AG04450 (cell line): ENCODE data around the gene NHERF2. TPM values are rescaled to one million over a fixed set of nuclear protein-coding genes. Genes with fewer than 3 reads are reported as not detected.
A peak's percentile ranks its signal among the peaks of the same experiment; 100 is the strongest.

Source experiments
- CTCF ChIA-PET: fragments of 300-600, 350-600 bp; formaldehyde crosslinking; extraction: SDS; loops from one replicate; lab custom pipeline; 2022; ENCODE audit warnings: antibody characterized with exemption, inconsistent platforms; lab: Charles Lee
- POLR2A ChIA-PET: fragments of 350-600 bp; formaldehyde crosslinking; extraction: SDS; loops from one replicate; lab custom pipeline; 2021; ENCODE audit warnings: antibody characterized with exemption, inconsistent platforms; lab: Yijun Ruan, JAX
- DNase-seq: peaks from one replicate; pipeline ENCODE4 v3.0.0-alpha.2; 2011; ENCODE audit warnings: low read depth, low spot score
- H3K27ac ChIP-seq: one replicate; pipeline ENCODE4 v1.5.1; 2012; ENCODE audit warnings: low read depth, low read length, control low read depth
- H3K27me3 ChIP-seq: one replicate; pipeline ENCODE4 v1.6.0; 2012; ENCODE audit warnings: low read length; ENCODE audit not compliant: control insufficient read depth, insufficient read depth
- H3K4me3 ChIP-seq: 2 replicates; pipeline ENCODE4 v1.5.1; 2011; ENCODE audit warnings: mild to moderate bottlenecking, low read depth, low read length, control low read depth
- H3K9me3 ChIP-seq: 2 replicates; pipeline ENCODE4 v1.5.1; 2012; ENCODE audit warnings: low read length; ENCODE audit not compliant: control insufficient read depth, insufficient read depth
- polyA plus RNA-seq: library from polyadenylated mRNA; depleted of rRNA; stranded (reverse); fragments of >200 nt; gene quantifications from 2 replicates; pipeline ENCODE4 v1.2.3, GENCODE V29; 2011
- TF ChIP-seq, protein P1 (sequence below): IDR thresholded peaks from 2 replicates; pipeline ENCODE4 v1.5.1; 2011; ENCODE audit warnings: low read depth, low read length, control low read depth, inconsistent platforms

Gene NHERF2
- polyA plus RNA-seq, 1 experiment: 16.7 TPM

DNA sequence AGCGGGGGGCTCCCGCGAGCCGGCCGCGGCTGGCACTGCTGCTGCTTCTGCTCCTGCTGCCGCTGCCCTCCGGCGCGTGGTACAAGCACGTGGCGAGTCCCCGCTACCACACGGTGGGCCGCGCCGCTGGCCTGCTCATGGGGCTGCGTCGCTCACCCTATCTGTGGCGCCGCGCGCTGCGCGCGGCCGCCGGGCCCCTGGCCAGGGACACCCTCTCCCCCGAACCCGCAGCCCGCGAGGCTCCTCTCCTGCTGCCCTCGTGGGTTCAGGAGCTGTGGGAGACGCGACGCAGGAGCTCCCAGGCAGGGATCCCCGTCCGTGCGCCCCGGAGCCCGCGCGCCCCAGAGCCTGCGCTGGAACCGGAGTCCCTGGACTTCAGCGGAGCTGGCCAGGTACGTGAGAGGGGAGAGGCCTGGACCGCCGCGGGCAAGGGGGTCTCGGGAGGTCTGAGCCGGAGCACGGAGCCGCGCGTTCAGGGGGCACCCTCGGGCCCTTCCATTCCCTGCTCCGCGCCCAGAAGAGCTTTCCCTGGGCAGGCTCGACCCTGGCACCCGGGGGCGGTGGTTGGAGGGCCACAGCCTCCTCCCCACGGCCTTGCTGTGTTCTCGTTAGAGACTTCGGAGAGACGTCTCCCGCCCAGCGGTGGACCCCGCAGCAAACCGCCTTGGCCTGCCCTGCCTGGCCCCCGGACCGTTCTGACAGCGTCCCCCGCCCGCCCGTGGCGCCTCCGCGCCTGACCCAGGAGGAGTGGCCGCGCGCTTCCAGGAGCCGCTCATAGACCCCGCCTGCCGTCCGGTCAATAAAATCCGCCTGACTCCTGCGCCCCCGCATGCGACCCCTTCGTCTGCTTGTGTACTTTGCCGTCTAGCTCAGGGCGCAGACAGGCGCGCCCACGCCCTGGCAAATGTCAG lies 6.5 kb upstream of the NHERF2 start:
- H3K4me3 ChIP-seq: peak overlapping the region; percentile 4; the same call in 1 of the 2 replicates
- ChIA-PET POLR2A (interaction anchor here (0.6 kb wide), 1 partner anchor 135 kb away, joined by 3 read pairs; the partner anchor contains the start of gene TRAF7), CTCF (interaction anchor here (1.6 kb wide), 1 partner anchor 36 kb away, joined by 3 read pairs; no protein-coding TSS in a partner anchor)
- TF ChIP-seq, protein P1, sequence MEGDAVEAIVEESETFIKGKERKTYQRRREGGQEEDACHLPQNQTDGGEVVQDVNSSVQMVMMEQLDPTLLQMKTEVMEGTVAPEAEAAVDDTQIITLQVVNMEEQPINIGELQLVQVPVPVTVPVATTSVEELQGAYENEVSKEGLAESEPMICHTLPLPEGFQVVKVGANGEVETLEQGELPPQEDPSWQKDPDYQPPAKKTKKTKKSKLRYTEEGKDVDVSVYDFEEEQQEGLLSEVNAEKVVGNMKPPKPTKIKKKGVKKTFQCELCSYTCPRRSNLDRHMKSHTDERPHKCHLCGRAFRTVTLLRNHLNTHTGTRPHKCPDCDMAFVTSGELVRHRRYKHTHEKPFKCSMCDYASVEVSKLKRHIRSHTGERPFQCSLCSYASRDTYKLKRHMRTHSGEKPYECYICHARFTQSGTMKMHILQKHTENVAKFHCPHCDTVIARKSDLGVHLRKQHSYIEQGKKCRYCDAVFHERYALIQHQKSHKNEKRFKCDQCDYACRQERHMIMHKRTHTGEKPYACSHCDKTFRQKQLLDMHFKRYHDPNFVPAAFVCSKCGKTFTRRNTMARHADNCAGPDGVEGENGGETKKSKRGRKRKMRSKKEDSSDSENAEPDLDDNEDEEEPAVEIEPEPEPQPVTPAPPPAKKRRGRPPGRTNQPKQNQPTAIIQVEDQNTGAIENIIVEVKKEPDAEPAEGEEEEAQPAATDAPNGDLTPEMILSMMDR: no peak
- H3K27me3 ChIP-seq: peaks cover 5% of the 10 kb centered on the region
- H3K9me3 ChIP-seq: no peaks in the 10 kb centered on the region
- no peak overlapping the region for H3K27ac ChIP-seq
- DNase-seq: no peak

DNA sequence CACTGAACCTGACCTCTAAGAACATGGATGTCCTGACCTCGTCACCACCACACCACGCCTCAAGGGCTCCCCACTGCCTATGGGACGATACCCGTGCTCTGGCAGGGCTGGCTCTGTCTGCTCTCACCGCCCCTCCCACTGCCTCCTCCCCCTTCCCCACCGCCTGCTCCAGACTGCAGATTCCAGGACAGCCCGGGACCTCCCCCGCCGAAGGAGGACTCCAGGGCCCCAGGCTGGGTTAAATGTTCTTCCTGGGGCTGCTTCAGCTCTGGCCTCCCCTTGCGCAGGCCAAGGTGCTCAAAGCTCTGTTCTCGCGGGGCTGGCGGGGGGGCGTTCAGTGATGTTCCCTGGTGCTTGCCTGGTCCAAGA lies 4.0 kb upstream of the NHERF2 start:
- TF ChIP-seq, protein P1: no peak
- ChIA-PET CTCF (interaction anchor here (0.6 to 5.4 kb wide), 23 partner anchors 9 to 133 kb away, joined by 3 to 87 read pairs (median 4); partner anchors contain the start of genes NTHL1, TRAF7 and TSC2), POLR2A (interaction anchor here (0.6 to 3.8 kb wide), 9 partner anchors 11 to 232 kb away, joined by 3 to 22 read pairs (median 6); partner anchors contain the start of genes NTHL1, TRAF7 and TSC2)
- Histone ChIP-seq H3K4me3 (peak overlapping the region; percentile 40), H3K27me3 (peaks cover 5% of the 10 kb centered on the region), H3K27ac (no peak overlapping the region), H3K9me3 (no peaks in the 10 kb centered on the region; the same call in 1 of the 2 replicates)
- no peak for DNase-seq

DNA sequence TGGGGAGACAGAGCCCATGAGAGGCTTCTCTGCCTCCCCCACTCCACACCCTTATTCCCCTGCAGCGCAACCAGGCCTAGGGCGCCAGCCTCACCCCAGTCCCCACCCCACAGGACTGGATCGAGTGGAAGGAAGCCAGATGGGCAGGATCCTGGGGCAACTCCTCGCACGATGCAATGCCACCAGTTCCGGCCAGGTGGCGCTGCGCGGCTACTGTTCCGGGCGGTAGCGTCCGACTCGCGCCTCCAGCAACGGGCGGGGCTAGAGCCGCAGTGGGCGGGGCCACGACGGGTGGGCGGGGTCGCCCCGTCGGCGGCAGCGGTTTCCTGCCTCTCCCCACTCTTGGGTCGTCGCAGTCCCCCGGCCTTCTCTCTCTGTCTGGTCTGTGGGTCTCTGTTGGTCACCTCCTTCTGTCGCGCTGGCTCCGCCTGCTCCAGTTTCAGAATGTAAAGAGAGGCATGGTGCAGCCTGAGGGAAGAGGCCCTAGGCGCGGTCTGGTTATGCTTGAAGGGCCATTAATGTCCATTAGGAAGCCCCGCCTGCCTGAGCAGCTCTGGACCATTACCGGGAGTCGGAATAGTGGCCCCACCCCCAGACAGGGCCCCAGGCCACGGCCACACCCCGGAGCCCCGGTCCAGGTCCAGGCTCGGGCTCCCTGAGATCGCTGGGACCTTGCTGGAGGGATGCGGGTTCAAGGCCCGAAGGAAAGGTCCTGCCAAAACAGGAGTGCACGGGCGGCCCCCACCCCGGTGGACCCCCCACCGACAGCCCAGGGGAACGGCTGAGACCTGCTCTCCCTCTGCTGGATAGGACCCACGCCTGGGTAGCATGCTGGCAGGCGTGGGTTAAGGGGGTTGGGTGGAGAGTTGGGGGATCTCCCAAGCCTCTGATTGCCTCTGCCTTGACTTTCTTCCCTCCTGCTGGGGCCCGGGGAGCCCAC lies 3.3 kb upstream of the NHERF2 start:
- peak; percentile 66 for DNase-seq
- H3K27me3 ChIP-seq: peaks cover 5% of the 10 kb centered on the region
- H3K9me3 ChIP-seq: no peaks in the 10 kb centered on the region; the same call in 1 of the 2 replicates
- ChIA-PET CTCF (interaction anchor here (0.6 to 5.4 kb wide), 20 partner anchors 9 to 130 kb away, joined by 3 to 87 read pairs (median 4); partner anchors contain the start of genes NTHL1 and TSC2), POLR2A (interaction anchor here (0.6 to 3.8 kb wide), 7 partner anchors 16 to 231 kb away, joined by 3 to 22 read pairs (median 6); partner anchors contain the start of genes NTHL1, TRAF7 and TSC2)
- peak overlapping the region; percentile 40 for H3K4me3 ChIP-seq
- H3K27ac ChIP-seq: peak overlapping the region; percentile 21
- TF ChIP-seq, protein P1: peak; percentile 87

DNA sequence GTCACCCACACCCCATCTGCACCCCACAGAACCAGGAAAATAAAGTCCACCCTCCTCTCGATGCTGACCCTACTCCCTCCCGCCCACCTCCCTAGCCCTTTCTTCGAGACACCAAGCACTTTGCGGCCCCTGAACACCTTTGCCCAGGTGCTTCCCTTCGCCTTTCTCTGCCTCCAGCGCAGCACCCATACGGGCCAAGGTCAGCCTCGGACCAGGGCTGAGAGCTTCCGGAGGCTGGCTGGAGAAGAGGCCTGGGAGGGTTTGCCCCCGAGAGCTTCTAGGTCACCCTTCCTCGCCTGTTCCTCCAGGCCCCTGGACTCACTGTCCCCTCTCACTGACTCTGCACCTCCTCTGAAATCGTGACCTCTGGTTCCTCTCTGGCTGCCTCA lies 2.7 kb upstream of the NHERF2 start:
- H3K9me3 ChIP-seq: no peaks in the 10 kb centered on the region; the same call in 1 of the 2 replicates
- peaks cover 5% of the 10 kb centered on the region for H3K27me3 ChIP-seq
- no peak for DNase-seq
- H3K27ac ChIP-seq: no peak overlapping the region
- TF ChIP-seq, protein P1: no peak
- CTCF ChIA-PET: interaction anchor here (4.6 to 5.4 kb wide), 2 partner anchors 32 to 116 kb away, joined by 49 to 87 read pairs; no protein-coding TSS in a partner anchor
- H3K4me3 ChIP-seq: no peak overlapping the region
- POLR2A ChIA-PET: interaction anchor here (0.7 to 3.8 kb wide), 2 partner anchors 9 to 131 kb away, joined by 3 to 22 read pairs; partner anchors contain the start of gene TRAF7
